GM12872 (cell line): ENCODE measurements around the gene NCKAP5.

Source experiments
- TF ChIP-seq, protein P1 (sequence below): IDR thresholded peaks from 3 replicates; pipeline ENCODE4 v1.5.1; 2011; ENCODE audit warnings: low read depth, mild to moderate bottlenecking, low read length, moderate library complexity; ENCODE audit not compliant: insufficient read depth

The NCKAP5 gene

GRCh38 chr2:133603109-133603508, 34.8 kb upstream of the NCKAP5 start:
- TF ChIP-seq, protein P1, sequence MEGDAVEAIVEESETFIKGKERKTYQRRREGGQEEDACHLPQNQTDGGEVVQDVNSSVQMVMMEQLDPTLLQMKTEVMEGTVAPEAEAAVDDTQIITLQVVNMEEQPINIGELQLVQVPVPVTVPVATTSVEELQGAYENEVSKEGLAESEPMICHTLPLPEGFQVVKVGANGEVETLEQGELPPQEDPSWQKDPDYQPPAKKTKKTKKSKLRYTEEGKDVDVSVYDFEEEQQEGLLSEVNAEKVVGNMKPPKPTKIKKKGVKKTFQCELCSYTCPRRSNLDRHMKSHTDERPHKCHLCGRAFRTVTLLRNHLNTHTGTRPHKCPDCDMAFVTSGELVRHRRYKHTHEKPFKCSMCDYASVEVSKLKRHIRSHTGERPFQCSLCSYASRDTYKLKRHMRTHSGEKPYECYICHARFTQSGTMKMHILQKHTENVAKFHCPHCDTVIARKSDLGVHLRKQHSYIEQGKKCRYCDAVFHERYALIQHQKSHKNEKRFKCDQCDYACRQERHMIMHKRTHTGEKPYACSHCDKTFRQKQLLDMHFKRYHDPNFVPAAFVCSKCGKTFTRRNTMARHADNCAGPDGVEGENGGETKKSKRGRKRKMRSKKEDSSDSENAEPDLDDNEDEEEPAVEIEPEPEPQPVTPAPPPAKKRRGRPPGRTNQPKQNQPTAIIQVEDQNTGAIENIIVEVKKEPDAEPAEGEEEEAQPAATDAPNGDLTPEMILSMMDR = no peak

- TF ChIP-seq, protein P1 = no peak
Measured at GRCh38 chr2:133602538-133602937, 34.3 kb upstream of the NCKAP5 start.

DNA sequence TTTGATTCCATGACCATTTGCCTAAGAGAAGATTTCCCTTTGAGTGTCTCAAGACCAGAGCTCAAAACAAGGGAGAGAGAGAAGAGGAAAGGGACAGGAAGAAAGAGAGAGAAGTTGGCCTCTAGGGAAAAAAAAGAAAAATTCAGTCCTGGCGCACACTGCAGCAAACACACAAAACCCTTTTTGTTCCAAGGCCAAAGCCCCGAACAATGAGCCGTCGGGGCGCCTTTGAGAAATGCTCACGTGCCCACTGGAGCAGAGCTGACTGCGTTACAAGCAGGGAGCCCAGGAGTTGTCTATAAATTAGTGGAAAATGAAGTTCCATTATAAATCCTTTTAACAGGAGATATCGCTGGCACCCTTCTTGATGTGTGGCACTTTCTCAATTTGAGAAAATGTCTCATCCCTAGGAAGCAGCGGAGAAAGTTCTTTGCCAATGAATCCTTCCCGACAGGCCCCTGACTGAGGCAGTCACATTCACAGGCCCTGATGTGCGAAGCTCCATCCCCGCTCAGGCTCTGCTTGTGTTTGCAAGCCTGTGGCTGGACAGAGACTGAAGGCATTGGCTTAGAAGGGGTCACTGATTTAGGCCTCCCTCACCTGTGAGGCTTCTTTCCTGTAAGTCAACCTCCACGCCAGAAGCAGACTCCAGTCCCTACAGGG, 32.1 kb upstream of the NCKAP5 start:
- TF ChIP-seq, protein P1 = no peak

DNA sequence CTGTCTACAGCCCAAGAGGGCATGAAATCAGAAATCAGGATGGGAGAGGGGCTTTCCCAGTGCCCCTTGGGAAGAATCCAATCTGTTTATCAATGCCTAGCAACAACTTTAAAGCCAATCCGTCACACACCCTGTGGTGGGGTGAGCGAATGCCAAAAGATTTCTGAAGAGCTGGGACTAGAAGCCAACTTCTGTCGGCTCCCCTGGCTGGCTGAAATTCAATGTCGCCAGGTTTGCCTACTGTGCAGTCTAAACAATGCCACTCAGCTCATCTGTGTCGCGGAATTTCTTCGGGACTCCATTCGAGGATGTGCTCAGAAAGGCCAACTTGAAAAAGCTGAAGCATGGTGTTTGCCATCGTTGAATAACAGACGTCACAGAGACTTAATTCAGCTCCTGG, 31.5 kb upstream of the NCKAP5 start:
- TF ChIP-seq, protein P1 = no peak

DNA sequence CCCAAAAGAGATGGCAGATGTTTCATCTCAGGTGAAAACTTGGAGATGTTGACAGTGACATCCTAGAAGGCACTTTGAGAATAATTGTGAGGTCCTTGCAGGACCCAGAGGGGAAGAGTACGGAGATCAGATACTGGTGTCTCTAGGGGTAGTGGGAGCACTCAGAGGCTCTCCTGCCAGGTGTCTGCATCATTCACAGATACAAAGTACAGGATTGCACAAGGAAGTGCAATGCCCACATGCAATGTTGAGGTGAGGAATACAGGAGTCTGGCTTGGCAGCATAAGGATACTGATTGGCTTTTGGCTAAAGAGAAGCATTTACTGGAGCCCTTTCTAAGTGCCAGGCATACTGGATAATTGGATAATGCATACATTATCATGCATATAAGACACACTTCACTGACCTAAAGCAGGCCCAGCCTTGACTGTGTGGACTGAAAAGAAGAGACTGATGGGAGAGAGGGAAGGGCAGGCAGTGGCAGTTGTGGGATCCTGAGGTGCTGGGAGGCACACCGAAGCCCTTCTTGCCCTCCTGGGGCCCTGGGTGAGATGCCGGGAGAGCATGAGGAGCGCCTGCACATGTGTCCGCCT, 31.0 kb upstream of the NCKAP5 start:
- TF ChIP-seq, protein P1 = no peak

GRCh38 chr2:133598769-133599168, 30.5 kb upstream of the NCKAP5 start:
- TF ChIP-seq, protein P1 = no peak

GRCh38 chr2:133596701-133597393, 28.6 kb upstream of the NCKAP5 start:
- TF ChIP-seq, protein P1 = no peak
